Measurements from ENCODE around the gene TACSTD2. TPM values are rescaled to one million over a fixed set of nuclear protein-coding genes. Genes with fewer than 3 reads are reported as not detected.

Gene TACSTD2
- total and polyA plus RNA-seq, 2 of the 13 experiments (the other 11 are each of a cell fraction or from before 2014, with no cell fraction given): not detected

GRCh38 chr1:58561633-58562032, 15.4 kb downstream of the TACSTD2 start:
- ATAC-seq (no peak), DNase-seq (ENCODE audit: low spot score) (no peak), FAIRE-seq (no peak)
- Histone ChIP-seq H3K27me3 (ENCODE audit: control insufficient read depth in 1 of 2, insufficient read depth in 2 of 2, low read length in 2 of 2) (peaks cover 0 to 3% of the 10 kb centered on the region in 2 experiments; a peak in 1 of 5 replicates), H2AFZ (ENCODE audit: low read length) (no peak overlapping the region), H3K79me2 (ENCODE audit: insufficient read depth, low read length) (no peaks in the 10 kb centered on the region), H3K36me3 (replicated peaks in 1 of 2; ENCODE audit: control insufficient read depth in 1 of 2, insufficient read depth in 2 of 2, low read length in 2 of 2) (no peaks in the 10 kb centered on the region), H3K9ac (ENCODE audit: insufficient read depth, low read depth, low read length) (no peak overlapping the region), H3K9me3 (ENCODE audit: low read length) (no peaks in the 10 kb centered on the region; the same call in 1 of the 2 replicates), H3K4me3 (replicated peaks in 1 of 3; ENCODE audit: insufficient read depth in 1 of 3, low read depth in 2 of 3, low read length in 3 of 3) (no peak overlapping the region), H3K4me1 (ENCODE audit: insufficient read depth, low read length) (no peaks in the 10 kb centered on the region), H3K27ac (ENCODE audit: extremely low read length, insufficient read depth, low read length) (no peak overlapping the region), H3K4me2 (ENCODE audit: low read depth, low read length) (no peak overlapping the region), H4K20me1 (ENCODE audit: insufficient read depth, low read length) (no peaks in the 10 kb centered on the region)
- 17% methylated on average over 6 of the region's 6 CpGs for WGBS (ENCODE audit: low lambda C conversion rate)
- TF ChIP-seq PRDM4 (CRISPR knock-in tag; IDR thresholded peaks at IDR 0.05; ENCODE audit: borderline replicate concordance) (no peak), THAP7 (CRISPR knock-in tag; IDR thresholded peaks at IDR 0.05) (no peak), ZNF432 (CRISPR knock-in tag; IDR thresholded peaks at IDR 0.05; ENCODE audit: borderline replicate concordance) (no peak), ETV6 (CRISPR knock-in tag; conservative IDR thresholded peaks at IDR 0.05) (no peak), DPF2 (CRISPR knock-in tag; IDR thresholded peaks at IDR 0.05; ENCODE audit: borderline replicate concordance, low read depth) (no peak), ZNF275 (CRISPR knock-in tag; IDR thresholded peaks at IDR 0.05; ENCODE audit: borderline replicate concordance) (no peak), RBM39 (IDR thresholded peaks at IDR 0.05; ENCODE audit: low read depth, low read length, poor library complexity, severe bottlenecking) (no peak), PHF21A (CRISPR knock-in tag; IDR thresholded peaks at IDR 0.05) (no peak), ZNF704 (CRISPR knock-in tag; IDR thresholded peaks at IDR 0.05; ENCODE audit: borderline replicate concordance) (no peak), FOXP1 (IDR thresholded peaks at IDR 0.05) (no peak), FOXP1 (CRISPR knock-in tag; IDR thresholded peaks at IDR 0.05) (no peak), FOSL1 (CRISPR knock-in tag; IDR thresholded peaks at IDR 0.05; ENCODE audit: borderline replicate concordance) (no peak), KDM5B (CRISPR knock-in tag; IDR thresholded peaks at IDR 0.05; ENCODE audit: borderline replicate concordance) (no peak), ZNF569 (CRISPR knock-in tag; IDR thresholded peaks at IDR 0.05; ENCODE audit: borderline replicate concordance) (no peak), PCBP2 (optimal IDR thresholded peaks at IDR 0.05; ENCODE audit: low read depth, low read length, poor library complexity, severe bottlenecking) (no peak), IRX3 (CRISPR knock-in tag; IDR thresholded peaks at IDR 0.05; ENCODE audit: borderline replicate concordance, low read depth) (no peak), XRCC5 (optimal IDR thresholded peaks at IDR 0.05; ENCODE audit: low read length) (no peak), ZNF776 (CRISPR knock-in tag; IDR thresholded peaks at IDR 0.05) (no peak), KDM1A (CRISPR knock-in tag; IDR thresholded peaks at IDR 0.05) (no peak)
- no TSS peak for BruUV-seq (replicated peaks)
- in situ Hi-C loops (cut with HindIII; ENCODE audit: extremely low pct_ligation_motif_present, low pct_unique_long_range_greater_than_20kb) (no loop called here), intact Hi-C loops (cut with micrococcal nuclease; ENCODE audit: unreplicated experiment) (no loop called here)
- ChIA-PET POLR2A (no interaction called here), CTCF (ENCODE audit: low intra/inter-chr PET ratio, low total read pairs) (no interaction called here)

Measured in HepG2 (cell line).